PC-3 (cell line): Measurements from ENCODE around the gene CDHR2. TPM values are rescaled to one million over a fixed set of nuclear protein-coding genes. Genes with fewer than 3 reads are reported as not detected.

Experiments used
- ATAC-seq: fragments of 200-7000 bp; cut with Tn5 transposase; 2 replicates; pipeline ENCODE4 v1.9.1; 2020; ENCODE audit warnings: mild to moderate bottlenecking, moderate library complexity
- BruUV-seq: library from RNA; stranded (reverse); fragments of 400-500 nt; replicated peaks from 2 replicates; lab custom pipeline; 2021; lab: Mats Ljungman, UMichigan
- CTCF ChIA-PET: fragments of 300-600 bp; sonication (Branson Sonifier 250); formaldehyde crosslinking; loops from one replicate; lab custom pipeline; 2022; ENCODE audit warnings: antibody characterized with exemption; lab: Charles Lee
- POLR2A ChIA-PET: fragments of 300-600 bp; sonication (Branson Sonifier 250); formaldehyde crosslinking; loops from one replicate; lab custom pipeline; 2022; ENCODE audit warnings: antibody characterized with exemption; ENCODE audit not compliant: unreplicated experiment; lab: Charles Lee
- DNase-seq: peaks from one replicate; pipeline ENCODE4 v3.0.0-alpha.2; 2015
- H2AFZ ChIP-seq: fragments of 300-600 bp; sonication (generic); 2 replicates; pipeline ENCODE4 v1.6.0; 2016; ENCODE audit warnings: antibody characterized with exemption, low read length
- H3F3A ChIP-seq: fragments of 300-600 bp; sonication (generic); one replicate; pipeline ENCODE4 v1.6.0; 2017; ENCODE audit warnings: antibody characterized with exemption, low read length, control low read depth, mild to moderate bottlenecking; ENCODE audit not compliant: unreplicated experiment
- H3K27ac ChIP-seq: fragments of 300-600 bp; sonication (generic); 2 replicates; pipeline ENCODE4 v1.5.1; 2016; ENCODE audit warnings: mild to moderate bottlenecking, low read length
- H3K27me3 ChIP-seq: fragments of 300-600 bp; sonication (generic); 2 replicates; pipeline ENCODE4 v1.6.1; 2016; ENCODE audit warnings: low read length, mixed read lengths
- H3K36me3 ChIP-seq: fragments of 300-600 bp; sonication (generic); 2 replicates; pipeline ENCODE4 v1.6.1; 2016; ENCODE audit warnings: low read depth, mixed run types, low read length, mixed read lengths
- H3K4me1 ChIP-seq: fragments of 300-600 bp; sonication (generic); 2 replicates; pipeline ENCODE4 v1.5.1; 2016; ENCODE audit warnings: low read length; ENCODE audit not compliant: insufficient read depth
- H3K4me2 ChIP-seq: fragments of 300-600 bp; sonication (generic); 2 replicates; pipeline ENCODE4 v1.6.0; 2016; ENCODE audit warnings: low read length
- H3K4me3 ChIP-seq: fragments of 300-600 bp; sonication (generic); 2 replicates; pipeline ENCODE4 v1.5.1; 2016; ENCODE audit warnings: mild to moderate bottlenecking, low read length, mixed read lengths
- H3K79me2 ChIP-seq: fragments of 300-600 bp; sonication (generic); 2 replicates; pipeline ENCODE4 v1.6.1; 2017; ENCODE audit warnings: low read length, mixed read lengths
- H3K9ac ChIP-seq: fragments of 300-600 bp; sonication (generic); 2 replicates; pipeline ENCODE4 v1.6.0; 2016; ENCODE audit warnings: mild to moderate bottlenecking, low read length
- H3K9me2 ChIP-seq: fragments of 300-600 bp; sonication (generic); replicated peaks from 2 replicates; pipeline ENCODE4 v1.6.1; 2016; ENCODE audit warnings: mixed run types, low read length, mixed read lengths
- H3K9me3 ChIP-seq: fragments of 300-600 bp; sonication (generic); 2 replicates; pipeline ENCODE4 v1.6.1; 2016; ENCODE audit warnings: low read length, mixed read lengths
- H4K20me1 ChIP-seq: fragments of 300-600 bp; sonication (generic); 2 replicates; pipeline ENCODE4 v1.6.1; 2016; ENCODE audit warnings: low read length, mixed read lengths
- CTCF ChIP-seq: fragments of 300-600 bp; sonication (generic); conservative IDR thresholded peaks from 2 replicates; pipeline ENCODE4 v1.5.1; 2017; ENCODE audit warnings: antibody characterized with exemption, low read depth, mild to moderate bottlenecking, low read length
- EZH2 ChIP-seq: fragments of 300-600 bp; sonication (generic); IDR thresholded peaks from one replicate; pipeline ENCODE4 v1.6.1; 2017; ENCODE audit warnings: antibody characterized with exemption, mild to moderate bottlenecking, low read length; ENCODE audit not compliant: unreplicated experiment
- EZH2phosphoT487 ChIP-seq: fragments of 300-600 bp; sonication (generic); IDR thresholded peaks from 2 replicates; pipeline ENCODE4 v1.6.1; 2018; ENCODE audit warnings: mild to moderate bottlenecking, antibody characterized with exemption, low read length, borderline replicate concordance
- intact Hi-C: fragments of 100-400 bp; cut with micrococcal nuclease; formaldehyde crosslinking; loops from 2 replicates; pipeline ENCODE4 v1.9.0; 2023
- total RNA-seq: library from RNA; depleted of rRNA; stranded (reverse); fragments of >200 nt; gene quantifications from 2 replicates; pipeline ENCODE4 v1.2.3, GENCODE V29; 2014

Gene CDHR2
- total RNA-seq, 1 experiment from 2014 or later, result 0.07 TPM

DNA sequence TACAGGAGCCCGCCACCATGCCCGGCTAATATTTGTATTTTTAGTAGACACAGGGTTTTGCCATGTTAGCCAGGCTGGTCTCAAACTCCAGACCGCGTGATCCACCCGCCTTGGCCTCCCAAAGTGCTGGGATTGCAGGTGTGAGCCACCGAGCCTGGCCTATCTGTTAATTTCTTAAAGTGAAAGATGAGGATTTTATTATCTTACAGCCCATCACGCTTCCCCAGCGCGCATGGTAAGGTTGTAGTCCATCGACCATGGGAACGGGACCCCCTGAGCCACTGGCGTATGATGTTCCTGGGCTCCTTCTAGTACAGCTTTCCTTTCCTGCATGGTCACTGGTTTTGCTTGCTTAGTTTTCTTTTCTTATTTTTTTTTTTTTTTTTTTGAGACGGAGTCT lies 8.7 kb downstream of the CDHR2 start:
- H3K27me3 ChIP-seq, result no peaks in the 10 kb centered on the region
- H3K27ac ChIP-seq, result no peak overlapping the region
- ChIA-PET POLR2A (no interaction called here), CTCF (interaction anchor here (0.6 kb wide), 1 partner anchor 799 kb away, joined by 6 read pairs; no protein-coding TSS in a partner anchor)
- ATAC-seq, result no peak
- no peak overlapping the region for H3K4me3 ChIP-seq
- intact Hi-C loops, result no loop called here
- H3K36me3 ChIP-seq, result no peaks in the 10 kb centered on the region
- TF ChIP-seq CTCF (no peak), EZH2 (no peak), EZH2phosphoT487 (no peak)
- BruUV-seq, result no TSS peak
- no peaks in the 10 kb centered on the region for H3K9me3 ChIP-seq
- H3K4me2 ChIP-seq, result no peak overlapping the region
- no peaks in the 10 kb centered on the region for H4K20me1 ChIP-seq
- H3F3A ChIP-seq, result no peaks in the 10 kb centered on the region
- no peak for DNase-seq
- no peaks in the 10 kb centered on the region for H3K79me2 ChIP-seq
- H2AFZ ChIP-seq, result no peak overlapping the region
- peaks cover 26% of the 10 kb centered on the region for H3K4me1 ChIP-seq
- no peaks in the 10 kb centered on the region for H3K9me2 ChIP-seq
- no peak overlapping the region for H3K9ac ChIP-seq

- H3K4me3 ChIP-seq, result no peak overlapping the region
- no peak overlapping the region for H3K27ac ChIP-seq
- no peaks in the 10 kb centered on the region for H3K36me3 ChIP-seq
- ATAC-seq, result no peak
- peaks cover 10% of the 10 kb centered on the region for H3K4me1 ChIP-seq
- no peaks in the 10 kb centered on the region for H3K79me2 ChIP-seq
- intact Hi-C loops, result no loop called here
- BruUV-seq, result no TSS peak
- H3K9me3 ChIP-seq, result no peaks in the 10 kb centered on the region
- no peak overlapping the region for H2AFZ ChIP-seq
- H3F3A ChIP-seq, result no peaks in the 10 kb centered on the region
- CTCF ChIA-PET, result no interaction called here
- DNase-seq, result peak; percentile 33
- POLR2A ChIA-PET, result no interaction called here
- H3K27me3 ChIP-seq, result no peaks in the 10 kb centered on the region
- H4K20me1 ChIP-seq, result no peaks in the 10 kb centered on the region
- no peak overlapping the region for H3K9ac ChIP-seq
- H3K4me2 ChIP-seq, result no peak overlapping the region
- no peaks in the 10 kb centered on the region for H3K9me2 ChIP-seq
- TF ChIP-seq EZH2phosphoT487 (no peak), CTCF (peak; percentile 44), EZH2 (no peak)
Measured at GRCh38 chr5:176559683-176560082, 10.5 kb downstream of the CDHR2 start.

GRCh38 chr5:176560364-176560763 lies 11.2 kb downstream of the CDHR2 start:
- H3K9me2 ChIP-seq, result no peaks in the 10 kb centered on the region
- BruUV-seq, result no TSS peak
- TF ChIP-seq EZH2phosphoT487 (no peak), CTCF (no peak), EZH2 (no peak)
- H2AFZ ChIP-seq, result no peak overlapping the region
- ATAC-seq (no peak), DNase-seq (no peak)
- H3K36me3 ChIP-seq, result no peaks in the 10 kb centered on the region
- no peaks in the 10 kb centered on the region for H3K9me3 ChIP-seq
- H3K79me2 ChIP-seq, result no peaks in the 10 kb centered on the region
- H3K4me2 ChIP-seq, result no peak overlapping the region
- no peak overlapping the region for H3K4me3 ChIP-seq
- H3F3A ChIP-seq, result no peaks in the 10 kb centered on the region
- no peak overlapping the region for H3K27ac ChIP-seq
- POLR2A ChIA-PET, result interaction anchor here (0.6 kb wide), 1 partner anchor 42 kb away, joined by 10 read pairs; no protein-coding TSS in a partner anchor
- peaks cover 8% of the 10 kb centered on the region for H3K4me1 ChIP-seq
- no peaks in the 10 kb centered on the region for H4K20me1 ChIP-seq
- no peak overlapping the region for H3K9ac ChIP-seq
- no peaks in the 10 kb centered on the region for H3K27me3 ChIP-seq
- CTCF ChIA-PET, result no interaction called here
- intact Hi-C loops, result no loop called here
